WTC11 (cell line): ENCODE results near the gene PTPRN2. TPM values are rescaled to one million over a fixed set of nuclear protein-coding genes. Genes with fewer than 3 reads are reported as not detected.

Source experiments
- AR ChIP-seq: fragments of 250-450 bp; sonication (Bioruptor Pico); IDR thresholded peaks from 2 replicates; pipeline ENCODE4 v1.9.0; 2021; ENCODE audit warnings: mild to moderate bottlenecking
- ATF2 ChIP-seq: sonication (generic); formaldehyde crosslinking; IDR thresholded peaks from 2 replicates; pipeline ENCODE4 v1.8.1; 2022; ENCODE audit warnings: low read depth, missing genetic modification reagents, borderline replicate concordance
- ATF3 ChIP-seq: sonication (generic); formaldehyde crosslinking; conservative IDR thresholded peaks from 2 replicates; pipeline ENCODE4 v1.8.1; 2022; ENCODE audit warnings: mild to moderate bottlenecking, missing genetic modification reagents
- CDX4 ChIP-seq: fragments of 250-450 bp; sonication (Bioruptor Pico); IDR thresholded peaks from 2 replicates; pipeline ENCODE4 v1.9.0; 2021; ENCODE audit warnings: moderate library complexity, mild to moderate bottlenecking, inconsistent platforms, borderline replicate concordance
- CREB1 ChIP-seq: sonication (generic); formaldehyde crosslinking; IDR thresholded peaks from 2 replicates; pipeline ENCODE4 v1.8.0; 2023; ENCODE audit warnings: mild to moderate bottlenecking, missing genetic modification reagents
- CTCF ChIP-seq: fragments of 200-600 bp; IDR thresholded peaks from 2 replicates; pipeline ENCODE4 v1.8.0; 2022; ENCODE audit warnings: antibody characterized with exemption
- E2F1 ChIP-seq: sonication (generic); formaldehyde crosslinking; IDR thresholded peaks from 2 replicates; pipeline ENCODE4 v1.8.0; 2022; ENCODE audit warnings: mild to moderate bottlenecking, missing genetic modification reagents
- EMX1 ChIP-seq: fragments of 250-450 bp; sonication (Bioruptor Pico); IDR thresholded peaks from 2 replicates; pipeline ENCODE4 v1.8.0; 2021; ENCODE audit warnings: mild to moderate bottlenecking
- FOXJ3 ChIP-seq: sonication (generic); formaldehyde crosslinking; IDR thresholded peaks from 2 replicates; pipeline ENCODE4 v1.9.0; 2021; ENCODE audit warnings: missing genetic modification reagents, mild to moderate bottlenecking, borderline replicate concordance
- HMGXB4 ChIP-seq: sonication (generic); formaldehyde crosslinking; IDR thresholded peaks from 2 replicates; pipeline ENCODE4 v1.8.1; 2023; ENCODE audit warnings: mild to moderate bottlenecking, moderate library complexity, missing genetic modification reagents
- MXD4 ChIP-seq: fragments of 250-450 bp; sonication (Bioruptor Pico); IDR thresholded peaks from 2 replicates; pipeline ENCODE4 v1.8.0; 2021; ENCODE audit warnings: mild to moderate bottlenecking, moderate library complexity, borderline replicate concordance
- NR2C2 ChIP-seq: sonication (generic); formaldehyde crosslinking; IDR thresholded peaks from 2 replicates; pipeline ENCODE4 v1.8.0; 2022; ENCODE audit warnings: mild to moderate bottlenecking, missing genetic modification reagents
- PREB ChIP-seq: sonication (generic); formaldehyde crosslinking; IDR thresholded peaks from 2 replicates; pipeline ENCODE4 v1.8.1; 2022; ENCODE audit warnings: mild to moderate bottlenecking, missing genetic modification reagents, moderate library complexity, borderline replicate concordance
- RELA ChIP-seq: sonication (generic); formaldehyde crosslinking; IDR thresholded peaks from 2 replicates; pipeline ENCODE4 v1.8.1; 2022; ENCODE audit warnings: missing genetic modification reagents, mild to moderate bottlenecking, borderline replicate concordance
- TEAD1 ChIP-seq: sonication (generic); formaldehyde crosslinking; IDR thresholded peaks from 2 replicates; pipeline ENCODE4 v1.8.0; 2022; ENCODE audit warnings: mild to moderate bottlenecking, missing genetic modification reagents
- ZNF121 ChIP-seq: sonication (generic); formaldehyde crosslinking; IDR thresholded peaks from 2 replicates; pipeline ENCODE4 v1.8.0; 2023; ENCODE audit warnings: missing genetic modification reagents
- ZNF281 ChIP-seq: sonication (generic); formaldehyde crosslinking; IDR thresholded peaks from 2 replicates; pipeline ENCODE4 v1.8.0; 2023; ENCODE audit warnings: mild to moderate bottlenecking, missing genetic modification reagents
- ZNF416 ChIP-seq: fragments of 250-450 bp; sonication (Bioruptor Pico); IDR thresholded peaks from 2 replicates; pipeline ENCODE4 v1.9.0; 2021; ENCODE audit warnings: mild to moderate bottlenecking, inconsistent platforms
- ZNF512 ChIP-seq: sonication (generic); formaldehyde crosslinking; IDR thresholded peaks from 2 replicates; pipeline ENCODE4 v1.8.1; 2022; ENCODE audit warnings: missing genetic modification reagents, borderline replicate concordance
- ZNF671 ChIP-seq: fragments of 250-450 bp; sonication (Bioruptor Pico); IDR thresholded peaks from 2 replicates; pipeline ENCODE4 v1.8.0; 2021; ENCODE audit warnings: mild to moderate bottlenecking
- total RNA-seq: library from RNA; stranded (reverse); gene quantifications from 3 replicates; pipeline ENCODE4 v1.2.3, GENCODE V29; 2021

PTPRN2 gene
- total RNA-seq, 1 experiment from 2014 or later: 4.7 TPM

- TF ChIP-seq MXD4 (CRISPR knock-in tag) (0 out of 2 replicates have a peak, but pooled peaks have one; percentile 50), ZNF671 (CRISPR knock-in tag) (no peak), TEAD1 (CRISPR knock-in tag) (peak; percentile 88), CDX4 (no peak), HMGXB4 (CRISPR knock-in tag) (no peak), RELA (CRISPR knock-in tag) (peak; percentile 87; the same call in 1 of the 2 replicates), FOXJ3 (CRISPR knock-in tag) (no peak), E2F1 (CRISPR knock-in tag) (peak; percentile 94), EMX1 (no peak), ZNF512 (CRISPR knock-in tag) (no peak), CREB1 (peak; percentile 95), ZNF281 (peak; percentile 95), CTCF (no peak), ATF3 (CRISPR knock-in tag) (no peak), ZNF121 (CRISPR knock-in tag) (0 out of 2 replicates have a peak, but pooled peaks have one; percentile 39), PREB (CRISPR knock-in tag) (peak; percentile 45; the same call in 1 of the 2 replicates), ATF2 (CRISPR knock-in tag) (no peak), AR (CRISPR knock-in tag) (0 out of 2 replicates have a peak, but pooled peaks have one; percentile 23), ZNF416 (no peak), NR2C2 (CRISPR knock-in tag) (peak; percentile 71; the same call in 1 of the 2 replicates)
These were observed 224.4 kb downstream of the PTPRN2 start (continued) for GRCh38 chr7:158362912-158363905.
